ENCODE data around the gene RAB23.
"Not testable (repeated sequence)": the region's sequence is repeated elsewhere in the genome, so short reads cannot be mapped to it uniquely, and the experiment has no call there.

The RAB23 gene

DNA sequence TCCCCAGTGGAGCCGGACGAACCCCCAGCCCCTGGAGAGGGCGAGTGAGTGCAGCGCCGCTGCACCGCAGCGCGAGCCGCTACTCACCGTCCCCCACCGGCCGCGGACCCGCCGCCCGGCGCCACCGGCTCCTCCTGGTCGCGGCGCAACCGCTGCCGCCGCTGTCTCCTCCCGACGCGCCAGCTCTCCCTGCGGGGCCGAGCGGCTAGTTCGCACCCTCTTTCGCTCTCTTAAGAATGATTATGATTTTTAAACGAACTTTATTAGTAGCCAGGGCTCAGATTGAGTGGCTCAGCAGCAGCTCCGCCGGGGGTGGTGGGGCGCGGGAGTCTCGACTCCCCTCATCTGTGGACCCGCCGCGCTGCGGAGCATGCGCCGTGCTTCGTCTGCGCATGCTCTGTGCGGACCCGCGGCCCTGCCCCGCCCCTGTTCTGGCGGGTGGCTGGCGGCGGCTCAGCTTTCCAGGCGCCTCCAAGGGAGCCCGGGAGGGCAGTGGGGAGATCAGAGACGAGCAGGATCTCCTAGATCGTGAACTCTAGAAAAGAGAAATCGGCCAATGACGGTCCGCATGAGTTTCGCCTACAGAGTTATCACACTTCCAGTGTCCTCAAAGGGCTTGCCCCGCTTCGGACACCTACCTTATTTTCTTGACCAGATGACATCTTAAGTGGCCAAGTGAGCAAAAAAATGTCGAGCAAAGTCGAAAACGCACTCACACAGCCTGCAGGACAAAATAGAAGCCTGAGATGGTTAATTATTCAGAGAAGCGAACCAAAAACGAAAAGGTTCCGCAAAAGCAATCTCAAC lies at the start of gene RAB23:
Gene RAB23, minus strand, starts transcription at position 372 of the 807 bp plus-strand sequence. CDS start 11,927 bp downstream, outside the sequence.
- peak; percentile 78 for DNase-seq

DNA sequence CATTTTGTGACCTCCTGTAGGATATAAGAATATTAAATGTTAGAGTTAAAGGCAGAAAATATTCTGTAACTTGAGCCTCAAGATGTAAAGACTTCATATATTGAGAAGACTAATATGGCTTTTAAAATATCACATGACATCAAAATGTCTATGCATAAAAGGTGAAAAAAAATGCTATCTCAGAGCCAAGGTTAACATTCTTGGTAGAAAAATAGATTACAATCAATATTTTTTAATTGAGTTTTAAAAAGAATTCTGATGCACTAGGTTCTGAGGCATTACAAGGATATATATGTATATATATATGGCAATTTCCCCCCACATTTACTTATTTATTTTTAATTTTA lies 46.2 kb upstream of the RAB23 start:
- no peak for DNase-seq

DNA sequence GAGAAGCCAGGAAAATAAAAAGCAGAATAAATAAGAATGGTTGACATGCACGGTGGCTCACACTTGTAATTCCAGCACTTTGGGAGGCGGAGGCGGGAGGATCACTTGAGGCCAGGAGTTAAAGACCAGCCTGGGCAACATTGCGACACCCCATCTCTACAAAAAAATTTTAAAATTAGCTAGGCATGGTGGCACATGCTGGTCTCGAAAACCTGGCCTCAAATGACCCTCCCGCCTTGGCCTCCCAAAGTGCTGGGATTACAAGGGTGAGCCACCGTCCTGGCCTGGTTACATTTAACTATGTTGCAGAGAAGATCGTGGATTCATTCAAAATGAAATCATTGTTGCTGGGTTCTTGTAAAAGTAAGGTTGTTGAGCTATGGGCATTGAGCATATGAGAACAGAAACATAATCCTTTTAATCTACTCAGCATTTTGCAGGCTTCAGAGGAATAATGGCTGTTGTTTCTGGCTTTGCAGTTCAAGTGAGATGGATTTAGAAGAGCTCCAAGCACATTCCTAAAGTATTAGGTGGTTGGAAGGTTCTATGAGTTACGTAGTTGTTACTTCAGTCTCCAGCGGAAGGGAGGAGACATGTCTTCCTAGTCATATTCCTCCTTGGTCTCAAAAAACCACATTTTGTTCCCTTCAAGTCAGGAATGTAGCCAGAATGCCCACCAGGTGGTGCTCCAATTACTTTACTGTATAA lies 45.6 kb upstream of the RAB23 start:
- DNase-seq, result peak; percentile 12 to 42

DNA sequence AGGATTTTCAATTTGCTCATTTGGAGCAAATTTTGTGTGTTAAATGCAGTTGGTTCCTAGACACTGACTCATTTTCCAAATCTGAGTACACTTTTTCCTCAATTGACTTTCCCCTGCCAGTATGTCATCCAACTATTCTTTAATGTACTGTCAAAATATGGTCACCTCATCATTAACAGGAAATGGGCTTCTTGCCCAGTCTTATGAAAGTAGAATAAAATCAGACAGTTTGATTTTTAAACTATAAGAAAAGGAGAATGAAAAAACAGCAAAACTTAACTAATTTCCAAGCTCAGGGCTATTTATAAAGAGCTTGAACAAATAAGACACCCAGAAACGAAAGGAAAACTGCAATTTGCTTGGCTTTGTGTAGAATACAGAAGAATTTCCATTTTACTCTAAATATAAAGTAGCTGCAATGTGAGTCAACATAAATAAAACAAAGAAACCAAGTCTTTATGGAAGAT lies 43.7 kb upstream of the RAB23 start:
- no peak for DNase-seq

DNA sequence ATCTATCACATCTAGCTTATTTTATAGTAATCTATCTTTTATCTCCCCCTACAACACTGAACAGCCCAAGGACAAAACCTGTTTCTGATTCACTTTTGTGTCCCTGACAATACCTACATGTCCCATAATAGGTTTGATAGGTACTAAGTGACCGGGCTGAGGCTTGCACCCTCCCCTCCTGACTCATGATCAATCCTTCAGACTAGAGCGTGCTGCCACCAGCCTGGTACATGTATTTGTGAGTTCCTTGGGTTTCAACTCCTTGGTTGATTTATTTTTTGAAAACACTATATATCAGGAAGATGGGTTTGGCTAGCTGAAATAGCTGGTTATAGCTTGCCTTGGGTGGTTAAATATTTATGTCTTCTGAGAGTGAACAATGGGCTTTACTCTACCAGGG lies 41.6 kb upstream of the RAB23 start:
- no peak for DNase-seq

DNA sequence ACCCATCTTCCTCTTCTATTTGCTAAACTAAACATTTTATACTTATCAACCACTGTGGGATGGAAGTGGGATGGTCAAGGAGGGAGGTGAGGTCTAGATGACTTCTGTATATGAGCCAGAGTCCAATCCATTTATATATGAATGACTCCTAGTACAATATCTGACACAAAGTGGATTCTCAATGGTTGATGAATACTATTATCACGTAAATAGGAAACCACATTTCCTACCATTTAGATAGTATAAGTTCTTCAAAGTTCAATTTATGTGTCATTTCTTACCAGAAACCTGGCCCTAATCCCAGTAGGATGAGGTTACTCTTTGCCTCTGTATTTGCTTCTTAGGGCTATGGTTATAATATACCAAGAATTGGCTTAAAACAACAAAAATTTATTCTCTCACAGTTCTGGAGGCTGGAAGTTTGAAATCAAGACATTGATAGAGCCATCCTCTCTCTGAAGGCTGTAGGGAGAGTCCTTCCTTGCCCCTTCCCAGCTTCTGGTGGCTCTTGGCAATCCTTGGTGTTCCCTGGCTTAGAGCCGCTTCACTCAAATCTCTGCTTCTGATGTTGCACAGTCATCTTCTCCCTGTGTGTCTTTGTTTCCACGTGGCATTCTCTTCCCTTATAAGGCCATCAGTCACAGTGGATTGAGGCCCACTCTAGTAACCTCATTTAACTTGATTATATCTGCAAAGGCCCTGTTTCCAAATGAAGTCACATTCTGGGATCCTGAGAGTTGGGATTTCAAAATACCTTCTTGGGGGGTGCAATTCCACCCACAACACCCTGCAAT lies 41.0 kb upstream of the RAB23 start:
- no peak for DNase-seq

DNA sequence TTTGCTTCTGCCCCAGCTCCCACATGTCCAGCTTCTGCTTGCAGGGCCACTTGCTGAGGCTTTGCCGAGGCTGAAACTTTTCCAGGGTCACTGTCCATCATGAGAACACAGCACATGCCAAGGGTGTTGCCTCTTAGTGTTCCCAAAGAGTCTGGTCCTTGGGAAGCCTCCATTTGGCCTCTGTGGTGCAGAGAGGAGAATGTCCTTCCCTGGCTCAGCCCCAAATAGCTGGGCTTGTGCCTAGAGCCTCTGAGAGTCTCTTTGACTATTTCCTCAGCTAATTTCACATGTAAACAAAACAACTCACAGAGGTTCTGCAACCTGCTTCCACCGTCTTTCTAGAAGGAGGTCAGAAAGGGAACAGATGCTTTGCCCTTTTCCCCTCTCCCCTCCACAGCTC lies 40.4 kb upstream of the RAB23 start:
- DNase-seq, result no peak

DNA sequence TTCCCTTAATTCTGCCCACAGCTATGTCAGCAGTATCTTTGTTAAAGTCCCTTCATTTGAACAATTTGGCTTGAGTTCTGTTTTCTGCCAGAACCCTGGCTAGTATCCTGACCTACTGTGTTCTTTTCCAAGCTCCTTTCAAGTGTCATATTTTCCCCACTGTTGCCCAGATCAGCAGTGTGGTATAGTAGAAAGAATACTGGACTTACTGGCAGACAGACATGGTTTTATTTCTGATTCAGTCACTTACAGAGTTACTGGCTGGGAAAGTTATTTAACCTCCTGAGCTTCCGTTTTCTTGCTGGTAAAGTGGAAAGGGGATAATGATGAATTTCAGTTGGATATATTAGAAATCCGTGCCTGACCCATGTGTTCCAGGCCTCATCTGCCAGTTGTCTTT lies 39.8 kb upstream of the RAB23 start:
- no peak for DNase-seq

DNA sequence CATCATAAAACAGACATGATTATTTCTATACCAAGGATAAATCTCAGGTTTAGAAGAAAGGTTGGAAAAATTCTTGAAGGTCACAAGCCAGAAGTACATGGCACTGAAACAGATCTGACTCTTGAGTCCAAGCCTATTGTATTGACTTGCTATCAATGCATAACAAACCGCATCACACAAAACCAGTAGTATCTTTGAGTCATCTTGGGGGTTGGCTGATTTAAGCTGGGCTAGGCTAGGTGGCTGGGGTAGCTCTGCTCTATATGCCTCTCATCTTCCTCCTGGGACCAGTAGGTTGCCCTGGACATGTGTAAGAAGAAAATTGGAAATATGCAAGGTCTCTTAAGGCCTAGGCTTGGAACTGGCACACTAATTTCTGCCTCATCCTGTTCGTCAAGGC lies 37.0 kb upstream of the RAB23 start:
- DNase-seq, result no peak

DNA sequence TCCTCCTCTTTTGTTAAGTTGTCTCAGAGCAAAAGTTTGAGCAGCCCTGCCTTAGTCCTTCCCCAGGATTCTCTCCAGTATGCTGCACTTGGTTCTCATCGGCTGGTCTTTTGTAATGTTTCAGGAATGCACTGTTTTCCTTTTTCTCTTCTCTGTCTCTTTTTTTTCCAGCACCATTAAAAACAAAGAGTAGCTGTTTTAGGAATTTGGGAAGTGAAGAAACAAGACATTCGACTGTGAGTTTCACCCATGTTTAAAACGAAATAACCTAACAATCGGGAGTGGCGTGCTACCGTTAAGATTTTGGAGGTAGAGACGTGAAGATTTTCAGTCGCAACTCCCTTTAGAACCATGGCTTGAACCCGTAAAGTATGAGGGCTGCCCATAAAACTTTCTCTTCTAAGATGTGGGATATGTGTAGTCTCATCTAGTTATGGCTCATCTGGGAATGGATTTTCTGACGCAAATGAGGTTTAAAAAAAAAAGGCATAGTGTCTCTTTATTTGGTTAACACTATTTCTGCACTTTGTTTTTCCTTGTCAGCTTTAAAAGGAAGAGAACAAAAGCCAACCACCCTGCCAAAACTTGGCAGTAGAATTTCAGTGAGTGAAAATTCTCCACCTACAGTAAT lies 35.9 kb upstream of the RAB23 start:
- DNase-seq, result no peak

DNA sequence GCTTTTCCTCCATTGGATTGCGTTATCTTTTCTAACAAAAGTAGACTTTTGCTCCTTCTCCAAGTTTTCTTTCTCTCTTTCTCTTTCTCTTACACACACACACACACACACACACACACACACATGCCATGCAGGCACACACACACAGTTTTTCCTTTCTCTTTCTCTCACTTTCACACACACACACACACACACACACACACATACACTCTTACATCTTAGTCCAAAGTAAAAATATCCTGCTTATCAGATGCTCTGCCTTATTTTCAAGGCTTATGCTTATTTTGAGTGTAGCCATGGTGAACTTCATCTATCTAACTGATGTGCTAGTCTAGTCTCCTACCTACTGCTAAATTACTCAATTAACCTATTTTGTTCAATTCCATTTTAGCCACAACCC lies 34.4 kb upstream of the RAB23 start:
- no peak for DNase-seq

DNA sequence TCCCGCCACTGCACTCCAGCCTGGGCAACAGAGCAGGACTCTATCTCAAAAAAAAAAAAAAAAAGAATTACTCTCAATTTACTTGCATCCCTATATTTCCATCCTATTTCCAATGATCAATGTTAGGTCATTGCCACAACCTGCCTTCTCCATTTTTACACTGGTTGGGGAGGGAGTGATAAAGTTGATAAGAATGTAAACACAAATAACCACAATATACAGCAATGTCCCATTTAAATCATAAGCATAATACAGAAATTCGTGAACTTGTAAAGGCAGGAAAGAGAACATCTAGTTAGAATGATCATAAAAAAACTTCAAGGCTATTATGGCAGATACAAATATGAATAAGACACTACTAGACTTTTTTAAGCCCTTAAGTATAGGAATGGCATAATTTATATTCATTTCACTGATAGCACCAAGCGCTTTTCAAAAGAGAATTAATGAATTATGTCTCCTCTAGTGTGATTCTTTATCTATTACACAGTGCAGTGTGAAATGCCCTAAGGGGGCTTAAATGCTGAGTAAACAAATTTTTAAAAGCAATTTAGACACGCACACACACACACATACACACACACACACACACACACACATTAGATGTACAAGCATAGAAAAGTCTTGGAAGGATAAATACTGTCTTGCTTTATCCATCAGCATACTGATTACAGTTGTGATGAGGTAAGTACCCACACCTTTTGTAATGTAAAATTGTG lies 33.5 kb upstream of the RAB23 start:
- no peak for DNase-seq

DNA sequence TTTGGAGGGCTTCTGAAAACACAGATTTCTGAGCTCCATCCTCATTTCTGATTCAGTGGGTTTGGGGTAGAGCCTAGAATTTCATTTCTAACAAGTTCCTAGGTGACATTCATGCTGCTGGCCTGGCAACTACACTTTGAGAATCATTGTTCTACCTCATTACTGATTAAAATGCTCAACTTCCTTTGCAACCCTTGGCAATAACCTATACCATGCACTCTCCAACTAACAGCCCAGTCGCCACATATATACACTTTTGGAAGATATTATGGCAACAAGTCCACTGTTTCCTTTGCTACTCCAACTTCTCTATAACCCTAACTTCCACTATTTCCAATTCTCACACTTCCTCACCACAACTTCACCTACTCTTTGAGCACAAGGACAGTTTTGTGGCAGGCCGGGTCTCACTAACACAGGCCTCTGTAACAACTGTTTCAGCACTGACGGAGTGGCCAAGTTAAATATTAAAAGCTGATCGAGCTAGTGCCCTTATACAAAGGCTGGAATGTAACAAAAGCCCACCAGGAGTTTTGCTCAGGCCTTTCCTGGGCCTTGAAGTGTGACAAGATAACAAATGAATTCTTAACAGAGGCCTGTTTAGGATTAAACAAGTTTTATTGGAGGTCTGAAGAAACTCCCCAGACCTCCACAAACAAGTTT lies 32.1 kb upstream of the RAB23 start:
- no peak for DNase-seq

DNA sequence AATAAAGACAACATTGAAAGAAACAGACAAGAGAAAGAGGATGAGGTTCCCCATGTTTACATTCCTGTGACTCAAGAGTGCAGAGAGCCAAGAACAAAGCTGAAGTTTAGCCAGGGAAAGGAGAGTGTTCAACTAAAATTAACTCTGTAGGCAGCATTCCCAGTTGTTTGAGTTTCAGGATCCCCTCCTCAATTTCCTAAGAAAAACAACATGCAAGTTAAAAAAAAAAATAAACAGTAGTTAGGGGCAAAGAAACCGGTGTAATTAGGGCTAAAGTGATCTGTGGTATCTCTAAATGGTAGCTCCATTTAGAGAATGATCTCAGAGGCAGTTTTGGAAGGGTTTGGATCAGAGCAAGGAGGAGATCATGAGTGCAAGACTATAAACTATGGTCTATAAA lies 30.9 kb upstream of the RAB23 start:
- DNase-seq, result no peak

DNA sequence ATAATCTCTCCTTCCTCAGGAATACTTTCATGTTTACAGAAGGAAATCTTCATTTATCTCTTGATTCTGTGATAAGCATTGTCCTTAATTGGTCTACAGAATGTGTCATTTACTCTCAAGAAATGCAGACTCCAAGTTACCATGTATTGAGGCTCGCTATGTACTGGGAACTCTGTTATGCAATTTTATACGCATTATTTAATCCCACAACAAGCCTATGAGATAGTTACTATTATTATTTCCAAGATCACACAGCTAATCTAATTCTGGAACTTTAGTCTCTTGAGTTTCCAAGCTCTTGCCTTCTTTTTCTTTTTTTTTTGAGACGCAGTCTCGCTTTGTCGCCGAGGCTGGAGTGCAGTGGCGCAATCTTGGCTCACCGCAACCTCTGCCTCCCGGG lies 30.0 kb upstream of the RAB23 start:
- no peak for DNase-seq

DNA sequence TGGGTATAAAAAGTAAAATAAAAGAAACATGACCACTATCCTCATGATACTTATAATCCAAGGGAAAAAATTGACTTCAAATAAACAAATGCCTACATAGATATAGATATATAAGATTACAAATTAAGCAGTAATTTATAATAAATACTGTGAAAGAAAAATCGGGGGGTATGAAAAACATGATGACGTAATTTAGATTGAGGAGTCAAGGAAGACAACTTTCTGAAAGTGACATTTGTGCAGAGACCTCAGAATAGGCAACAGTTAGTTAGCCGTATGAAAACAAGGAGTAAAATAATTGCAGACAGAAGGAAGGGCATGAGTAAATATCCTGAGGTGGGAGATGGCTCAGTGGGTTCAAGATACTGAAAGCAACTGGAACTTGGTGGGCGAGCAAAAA lies 28.2 kb upstream of the RAB23 start:
- no peak for DNase-seq

DNA sequence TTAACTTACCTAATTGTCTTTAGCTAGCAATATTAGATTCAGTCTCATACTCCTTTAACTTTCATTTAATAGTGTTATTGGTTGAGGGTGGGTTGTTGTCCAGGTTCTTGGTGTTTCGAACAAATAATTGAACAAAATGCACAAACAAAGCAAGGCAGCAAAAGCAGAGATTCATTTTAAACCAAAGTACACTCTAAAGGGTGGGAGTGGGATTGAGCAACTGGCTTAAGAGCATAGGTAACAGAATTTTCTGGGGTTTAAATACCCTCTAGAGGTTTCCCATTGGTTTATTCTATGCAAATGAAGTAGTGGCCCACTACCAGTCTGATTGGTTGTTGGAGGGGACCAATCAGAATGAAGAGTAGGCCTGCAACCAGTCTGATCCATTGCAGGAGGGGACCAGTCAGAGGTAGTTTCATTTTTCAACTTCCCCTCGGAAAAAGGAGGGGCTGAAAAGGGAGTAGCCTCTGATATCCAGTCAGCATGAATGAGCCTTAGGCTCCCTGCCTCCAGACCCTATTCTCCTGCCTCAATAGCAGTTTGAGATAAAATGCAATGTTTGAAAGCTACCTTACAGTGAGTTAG lies 26.3 kb upstream of the RAB23 start:
- no peak for DNase-seq

DNA sequence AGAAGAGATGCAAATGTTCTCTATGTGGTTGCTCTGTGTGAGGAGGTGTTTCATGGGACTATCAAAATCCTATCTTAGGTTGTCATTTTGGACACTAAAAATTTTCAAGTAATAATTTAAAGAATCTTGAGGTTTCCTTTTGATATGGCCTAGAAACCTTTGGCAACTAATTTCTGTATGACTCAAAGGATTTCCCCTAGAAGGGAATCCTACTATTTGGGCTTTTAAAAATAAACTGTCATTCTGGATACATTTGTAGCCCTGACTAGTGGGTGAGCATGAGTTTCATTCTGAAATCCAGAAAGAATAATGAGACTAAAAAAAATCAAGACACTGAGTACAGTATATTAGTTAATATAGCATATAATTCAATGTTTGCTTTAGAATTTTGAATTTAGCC lies 25.5 kb upstream of the RAB23 start:
- no peak for DNase-seq

DNA sequence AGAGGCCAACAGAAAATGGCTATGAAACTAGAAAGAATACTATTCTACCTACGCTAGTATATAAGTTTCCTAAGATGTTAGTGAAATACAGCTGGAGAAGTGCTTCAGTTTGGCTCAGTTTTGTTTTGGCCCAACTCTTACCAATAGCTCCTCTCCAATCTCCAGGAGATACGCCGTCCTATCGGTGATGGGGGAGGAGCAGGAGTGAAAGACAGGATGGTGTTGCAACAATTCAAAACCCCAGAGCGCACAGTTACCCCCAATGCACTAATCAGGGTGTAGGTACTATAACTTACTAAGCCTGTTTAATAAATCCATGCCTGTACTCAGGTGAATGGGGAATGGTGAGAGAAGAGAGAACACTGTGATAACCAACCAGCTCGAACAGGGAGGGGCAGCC lies 24.2 kb upstream of the RAB23 start:
- no peak for DNase-seq

DNA sequence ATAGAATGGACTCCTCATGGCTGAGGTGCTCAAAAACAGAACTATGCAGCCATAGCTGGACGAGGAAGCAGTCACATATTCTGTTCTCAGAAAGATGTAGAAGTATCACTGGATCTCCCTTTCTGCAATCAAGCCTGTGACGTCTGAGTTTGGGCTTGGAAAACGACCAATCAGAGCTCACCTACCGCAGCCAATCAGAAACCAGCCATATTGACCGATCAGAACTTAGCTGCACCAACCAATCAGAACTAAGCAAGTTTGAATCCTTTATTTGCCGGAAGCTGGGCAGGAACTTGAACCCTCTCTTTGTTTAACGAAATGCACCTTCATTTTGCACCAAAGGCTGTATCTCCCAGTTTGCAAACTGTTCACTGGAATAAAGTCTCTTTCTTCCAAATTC lies 21.8 kb upstream of the RAB23 start:
- DNase-seq, result no peak

DNA sequence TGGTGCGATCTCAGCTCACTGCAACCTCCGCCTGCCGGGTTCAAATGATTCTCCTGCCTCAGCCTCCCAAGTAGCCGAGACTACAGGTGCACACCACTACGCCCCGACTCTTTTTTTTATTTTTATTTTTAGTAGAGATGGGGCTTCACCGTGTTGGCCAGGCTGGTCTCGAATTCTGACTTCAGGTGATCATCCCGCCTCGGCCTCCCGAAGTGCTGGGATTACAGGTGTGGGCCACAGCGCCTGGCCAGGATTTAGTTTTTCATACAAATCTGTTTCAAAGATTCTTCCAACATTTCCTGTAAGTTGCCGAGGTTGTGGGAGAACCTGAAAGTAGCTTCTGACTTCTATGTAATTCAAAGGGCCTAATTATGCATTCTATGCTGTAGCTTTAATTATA lies 21.4 kb upstream of the RAB23 start:
- DNase-seq, result not testable (repeated sequence)

DNA sequence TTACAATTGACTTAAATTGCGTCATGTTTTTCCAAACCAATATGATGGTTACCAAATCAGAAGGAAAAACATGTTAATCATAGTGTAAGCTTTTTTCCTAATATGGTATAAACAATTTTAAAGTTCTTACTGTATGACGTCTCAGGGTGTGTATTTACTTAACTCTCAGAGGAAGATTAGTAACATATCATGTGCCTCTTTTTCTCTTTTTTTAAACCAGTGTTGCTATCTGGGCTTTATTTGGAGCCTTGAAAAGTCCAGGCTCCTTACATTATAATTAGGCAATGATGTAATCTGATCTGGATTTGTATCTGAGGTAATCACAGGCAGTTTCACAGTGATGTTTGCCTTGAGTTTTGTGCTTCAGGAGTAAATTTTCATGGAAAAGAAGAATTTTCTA lies 20.4 kb upstream of the RAB23 start:
- DNase-seq, result no peak

All from activated CD4-positive, alpha-beta T cell treated with anti-CD3 and anti-CD28 coated beads for 4 hours (primary cell).